K562 (cell line): Measurements from ENCODE around the gene SHB. TPM values are rescaled to one million over a fixed set of nuclear protein-coding genes. Genes with fewer than 3 reads are reported as not detected.

Experiments
- IFI16 ChIP-seq: fragments of 250-450 bp; sonication (Bioruptor Pico); IDR thresholded peaks from 2 replicates; pipeline ENCODE4 v2.1.2; 2022; ENCODE audit warnings: mild to moderate bottlenecking, inconsistent platforms
- JUND ChIP-seq, 2 experiments: IDR thresholded peaks; 2 replicates in 1 of 2; 3 replicates in 1 of 2; pipeline ENCODE4 v1.6.1; 2011; ENCODE audit warnings: borderline replicate concordance in 2 of 2, low read depth in 2 of 2, low read length in 2 of 2, improper control_type of control experiment in 1 of 2, missing biosample characterization in 1 of 2, missing genetic modification characterization in 1 of 2, missing genetic modification reagents in 1 of 2
- MAX ChIP-seq: sonication (generic); formaldehyde crosslinking; IDR thresholded peaks from 2 replicates; pipeline ENCODE4 v1.9.0; 2022; ENCODE audit warnings: mild to moderate bottlenecking, missing genetic modification reagents
- MEF2D ChIP-seq: conservative IDR thresholded peaks from 2 replicates; pipeline ENCODE4 v1.6.1; 2016; ENCODE audit warnings: low read depth, missing genetic modification characterization, missing compliant biosample characterization
- NR2C2 ChIP-seq, 2 experiments: fragments of 200-800 bp in 1 of 2; sonication (Bioruptor generic) in 1 of 2; sonication (generic) in 1 of 2; formaldehyde crosslinking in 1 of 2; IDR thresholded peaks; 2 replicates each; pipeline versions ENCODE4 v1.6.1 to v1.8.0; 2016 to 2022; ENCODE audit warnings: mild to moderate bottlenecking in 1 of 2, missing compliant biosample characterization in 1 of 2, missing genetic modification characterization in 1 of 2, missing genetic modification reagents in 1 of 2
- POLR3G ChIP-seq: IDR thresholded peaks from 2 replicates; pipeline ENCODE4 v1.6.1; 2011; ENCODE audit not compliant: insufficient read length, insufficient replicate concordance; ENCODE audit errors: extremely low read depth
- U2AF2 ChIP-seq: fragments of 200-400 bp; formaldehyde crosslinking; optimal IDR thresholded peaks from 2 replicates; pipeline ENCODE3; 2017; ENCODE audit warnings: low read depth, mild to moderate bottlenecking, low read length
- ZNF41 ChIP-seq: fragments of 250-450 bp; sonication (Bioruptor Pico); conservative IDR thresholded peaks from 2 replicates; pipeline ENCODE4 v1.4.0; 2020; ENCODE audit warnings: mild to moderate bottlenecking
- ZNF655 ChIP-seq: fragments of 250-450 bp; sonication (Bioruptor Pico); IDR thresholded peaks from 2 replicates; pipeline ENCODE4 v1.5.0; 2021
- polyA plus RNA-seq, 8 experiments: library from polyadenylated mRNA; depleted of rRNA in 4 of 8; stranded (reverse) in 5 of 8; unstranded in 3 of 8; fragments of >200 nt; fragmentation: Nextera tagmentation in 2 of 8; fragmentation: Illumina TruSeq in 1 of 8; extraction: Ambion mirVana in 2 of 8; extraction: Trizol in 1 of 8; gene quantifications; 2 replicates each; pipeline versions ENCODE4 v1.2.1 to v1.2.3, GENCODE V29; 2011 to 2014; ENCODE audit warnings: inconsistent platforms in 1 of 8, missing spikeins in 1 of 8
- total RNA-seq, 7 experiments: library from RNA; depleted of rRNA in 6 of 7; stranded (reverse); fragments of >200 nt in 6 of 7; fragmentation: Illumina TruSeq in 2 of 7; extraction: Trizol in 2 of 7; gene quantifications; 2 replicates each; pipeline versions ENCODE4 v1.2.1 to v1.2.3, GENCODE V29; 2011 to 2021; ENCODE audit warnings: low replicate concordance in 1 of 7

Gene SHB
- total and polyA plus RNA-seq, 9 of the 15 experiments (the other 6 are each of a cell fraction or from before 2014, with no cell fraction given) = 0.78 to 16.0 (median 5.3) TPM

GRCh38 chr9:38091310-38092199 is 22.5 kb upstream of the SHB start (continued):
- TF ChIP-seq ZNF655 (CRISPR knock-in tag) = no peak
- TF ChIP-seq JUND (IDR thresholded peaks at IDR 0.05; ENCODE audit: borderline replicate concordance, low read depth, low read length) = no peak
- TF ChIP-seq JUND (tag; IDR thresholded peaks at IDR 0.05; ENCODE audit: borderline replicate concordance, low read depth, low read length) = 0 out of 3 replicates have a peak, but pooled peaks have one; percentile 10
- 0 out of 2 replicates have a peak, but pooled peaks have one; percentile 58 for TF ChIP-seq MEF2D
- TF ChIP-seq MAX (CRISPR knock-in tag) = no peak
- no peak for TF ChIP-seq U2AF2
- TF ChIP-seq ZNF41 = 0 out of 2 replicates have a peak, but pooled peaks have one; percentile 23
- TF ChIP-seq IFI16 = no peak
- TF ChIP-seq POLR3G = no peak
- TF ChIP-seq NR2C2 (CRISPR knock-in tag; IDR thresholded peaks at IDR 0.05) = no peak
- peak; percentile 14; the same call in 1 of the 2 replicates for TF ChIP-seq NR2C2 (tag; IDR thresholded peaks at IDR 0.05)
